SK-N-SH (cell line): ENCODE results near the gene PHACTR3. TPM values are rescaled to one million over a fixed set of nuclear protein-coding genes. Genes with fewer than 3 reads are reported as not detected.

Experiments
- CTCF ChIA-PET: fragments of 300-600, 350-600 bp; formaldehyde crosslinking; extraction: SDS; loops from one replicate; lab custom pipeline; 2021; lab: Yijun Ruan, JAX
- POLR2A ChIA-PET: fragments of 350-600 bp; sonication (Branson Sonifier 250); formaldehyde crosslinking; extraction: SDS; loops from one replicate; lab custom pipeline; 2020; ENCODE audit warnings: antibody characterized with exemption, inconsistent platforms; lab: Yijun Ruan, JAX
- DNase-seq: peaks from one replicate; pipeline ENCODE4 v3.0.0; 2012
- H2AFZ ChIP-seq: fragments of 200-600 bp; sonication (generic); 2 replicates; pipeline ENCODE4 v1.8.1; 2016; ENCODE audit warnings: antibody characterized with exemption, mild to moderate bottlenecking, low read depth
- H3F3A ChIP-seq: fragments of 200-600 bp; sonication (generic); replicated peaks from 2 replicates; pipeline ENCODE3; 2016; ENCODE audit warnings: antibody characterized with exemption, mild to moderate bottlenecking; ENCODE audit not compliant: insufficient read depth
- H3K27ac ChIP-seq, 2 experiments: fragments of 200-500 bp in 1 of 2; fragments of 200-600 bp in 1 of 2; sonication (Bioruptor generic) in 1 of 2; sonication (generic), shearing (Covaris generic) in 1 of 2; 2 replicates each; pipeline versions ENCODE4 v1.5.1 to v1.6.1; 2014 to 2016; ENCODE audit warnings: low read depth in 2 of 2, inconsistent platforms in 1 of 2, low read length in 1 of 2, mild to moderate bottlenecking in 1 of 2, mixed read lengths in 1 of 2
- H3K27me3 ChIP-seq: fragments of 200-600 bp; sonication (generic), shearing (Covaris generic); 2 replicates; pipeline ENCODE4 v1.6.1; 2016; ENCODE audit warnings: mixed run types; ENCODE audit not compliant: insufficient read depth
- H3K36me3 ChIP-seq, 2 experiments: fragments of 200-500 bp in 1 of 2; fragments of 200-600 bp in 1 of 2; sonication (Bioruptor generic) in 1 of 2; sonication (generic) in 1 of 2; replicated peaks in 1 of 2; 2 replicates each; pipeline versions ENCODE3 to v1.5.1; 2014 to 2016; ENCODE audit warnings: low read length in 1 of 2, mild to moderate bottlenecking in 1 of 2; ENCODE audit not compliant: insufficient read depth in 2 of 2, control insufficient read depth in 1 of 2
- H3K4me1 ChIP-seq, 2 experiments: fragments of 200-500 bp in 1 of 2; fragments of 200-600 bp in 1 of 2; sonication (Bioruptor generic) in 1 of 2; sonication (generic), shearing (Covaris generic) in 1 of 2; 2 replicates each; pipeline versions ENCODE4 v1.5.1 to v1.6.1; 2014 to 2016; ENCODE audit warnings: low read depth in 1 of 2, low read length in 1 of 2, mixed run types in 1 of 2; ENCODE audit not compliant: insufficient read depth in 2 of 2, control insufficient read depth in 1 of 2
- H3K4me2 ChIP-seq: fragments of 200-600 bp; sonication (generic), shearing (Covaris generic); 2 replicates; pipeline ENCODE4 v1.6.1; 2017; ENCODE audit warnings: mixed run types
- H3K4me3 ChIP-seq, 2 experiments: fragments of 200-500 bp in 1 of 2; fragments of 200-600 bp in 1 of 2; sonication (Bioruptor generic) in 1 of 2; sonication (generic), shearing (Covaris generic) in 1 of 2; 2 replicates each; pipeline versions ENCODE4 v1.5.1 to v1.8.1; 2014 to 2016; ENCODE audit warnings: low read depth in 2 of 2, inconsistent platforms in 1 of 2, low read length in 1 of 2, mild to moderate bottlenecking in 1 of 2, mixed read lengths in 1 of 2, moderate library complexity in 1 of 2
- H3K79me2 ChIP-seq: fragments of 200-600 bp; sonication (generic); 2 replicates; pipeline ENCODE4 v1.8.1; 2017; ENCODE audit warnings: mild to moderate bottlenecking; ENCODE audit not compliant: insufficient read depth
- H3K9ac ChIP-seq: fragments of 200-600 bp; sonication (generic); 2 replicates; pipeline ENCODE4 v1.6.1; 2017; ENCODE audit warnings: mixed run types
- H3K9me2 ChIP-seq: fragments of 200-600 bp; sonication (generic); 2 replicates; pipeline ENCODE4 v1.6.1; 2017; ENCODE audit warnings: mixed run types
- H3K9me3 ChIP-seq: fragments of 200-600 bp; sonication (generic); 2 replicates; pipeline ENCODE4 v1.6.1; 2017; ENCODE audit warnings: mixed run types, mild to moderate bottlenecking, moderate library complexity
- H4K20me1 ChIP-seq: fragments of 200-600 bp; sonication (generic); 2 replicates; pipeline ENCODE4 v1.6.1; 2017; ENCODE audit warnings: mild to moderate bottlenecking, mixed run types; ENCODE audit not compliant: insufficient read depth
- CHD2 ChIP-seq: fragments of 150-350 bp; IDR thresholded peaks from 2 replicates; pipeline ENCODE4 v1.6.1; 2018; ENCODE audit warnings: low read length; ENCODE audit not compliant: partially characterized antibody
- ELF1 ChIP-seq: IDR thresholded peaks from 2 replicates; pipeline ENCODE4 v1.4.0; 2012
- EZH2phosphoT487 ChIP-seq: fragments of 200-600 bp; sonication (generic); IDR thresholded peaks from 2 replicates; pipeline ENCODE4 v1.6.1; 2017; ENCODE audit warnings: low read depth, mixed run types, mild to moderate bottlenecking, antibody characterized with exemption, moderate library complexity, borderline replicate concordance
- FOSL2 ChIP-seq: IDR thresholded peaks from 2 replicates; pipeline ENCODE4 v1.4.0; 2012; ENCODE audit warnings: low read depth, mild to moderate bottlenecking, moderate library complexity, borderline replicate concordance
- FOXJ3 ChIP-seq: sonication (generic); formaldehyde crosslinking; IDR thresholded peaks from 2 replicates; pipeline ENCODE4 v1.5.1; 2020; ENCODE audit warnings: mild to moderate bottlenecking, missing genetic modification reagents
- GABPA ChIP-seq: IDR thresholded peaks from 2 replicates; pipeline ENCODE4 v1.4.0; 2012; ENCODE audit warnings: low read depth, mild to moderate bottlenecking
- GATA2 ChIP-seq: sonication (generic); formaldehyde crosslinking; IDR thresholded peaks from 2 replicates; pipeline ENCODE4 v1.5.0; 2020; ENCODE audit warnings: mild to moderate bottlenecking, missing genetic modification reagents
- MAX ChIP-seq: IDR thresholded peaks from 2 replicates; pipeline ENCODE4 v1.4.0; 2012; ENCODE audit warnings: low read depth
- MEF2A ChIP-seq: IDR thresholded peaks from 2 replicates; pipeline ENCODE4 v1.4.0; 2012; ENCODE audit warnings: low read depth, borderline replicate concordance
- NFIC ChIP-seq: IDR thresholded peaks from 2 replicates; pipeline ENCODE4 v1.4.0; 2012; ENCODE audit warnings: borderline replicate concordance
- RAD21 ChIP-seq: IDR thresholded peaks from 2 replicates; pipeline ENCODE4 v1.6.1; 2012; ENCODE audit warnings: mild to moderate bottlenecking, low read length
- REST ChIP-seq: IDR thresholded peaks from 2 replicates; pipeline ENCODE4 v1.6.1; 2012; ENCODE audit warnings: mild to moderate bottlenecking, low read depth, low read length, moderate library complexity
- RXRA ChIP-seq: IDR thresholded peaks from 2 replicates; pipeline ENCODE4 v1.4.0; 2012; ENCODE audit warnings: low read depth, mild to moderate bottlenecking, borderline replicate concordance
- ZBTB33 ChIP-seq: IDR thresholded peaks from 2 replicates; pipeline ENCODE4 v1.4.0; 2012; ENCODE audit warnings: low read depth, borderline replicate concordance
- WGBS: methylation state at CpG from one replicate; pipeline ENCODE4 v1.1.6; 2017; ENCODE audit warnings: low lambda C conversion rate; 5-methylcytosine and 5-hydroxymethylcytosine counted together
- polyA plus RNA-seq, 3 experiments: library from polyadenylated mRNA; depleted of rRNA; stranded (reverse); fragments of >200 nt; gene quantifications; 2 replicates each; pipeline ENCODE4 v1.2.3, GENCODE V29; 2012

PHACTR3 gene
- polyA plus RNA-seq, 1 of the 3 experiments (the other 2 are of a cell fraction) = 0.10 TPM

GRCh38 chr20:59708326-59708725 is 104.0 kb downstream of the PHACTR3 start:
- Histone ChIP-seq H3K27me3 (no peaks in the 10 kb centered on the region), H3K9me2 (no peaks in the 10 kb centered on the region), H3K9ac (no peak overlapping the region), H3K4me2 (no peak overlapping the region), H3K36me3 (no peaks in the 10 kb centered on the region), H2AFZ (no peak overlapping the region), H3F3A (no peaks in the 10 kb centered on the region), H3K27ac (no peak overlapping the region), H3K4me1 (no peaks in the 10 kb centered on the region; a peak in 1 of 4 replicates), H3K4me3 (no peak overlapping the region), H3K9me3 (no peaks in the 10 kb centered on the region; the same call in 1 of the 2 replicates), H3K79me2 (no peaks in the 10 kb centered on the region), H4K20me1 (no peaks in the 10 kb centered on the region)
- TF ChIP-seq FOSL2 (no peak), FOXJ3 (CRISPR knock-in tag) (no peak), REST (no peak), CHD2 (no peak), MAX (no peak), GABPA (no peak), RAD21 (no peak), RXRA (no peak), NFIC (no peak), GATA2 (CRISPR knock-in tag) (no peak), EZH2phosphoT487 (no peak), ZBTB33 (no peak), ELF1 (no peak)
- DNase-seq = no peak
- 18% methylated on average over 1 of the region's 6 CpGs for WGBS
- ChIA-PET POLR2A (no interaction called here), CTCF (interaction anchor here (0.8 kb wide), 1 partner anchor 10 kb away, joined by 3 read pairs; no protein-coding TSS in a partner anchor)

GRCh38 chr20:59709636-59710035 is 105.3 kb downstream of the PHACTR3 start:
- DNase-seq = no peak
- no peak for TF ChIP-seq GATA2 (CRISPR knock-in tag)
- TF ChIP-seq MEF2A = no peak
- H3K9me3 ChIP-seq = no peaks in the 10 kb centered on the region; the same call in 1 of the 2 replicates
- H2AFZ ChIP-seq = no peak overlapping the region
- H3F3A ChIP-seq = no peaks in the 10 kb centered on the region
- 0% methylated on average over 1 of the region's 1 CpG for WGBS
- no peaks in the 10 kb centered on the region; a peak in 1 of 4 replicates for H3K4me1 ChIP-seq
- H4K20me1 ChIP-seq = no peaks in the 10 kb centered on the region
- CTCF ChIA-PET = no interaction called here
- H3K27ac ChIP-seq = no peak overlapping the region
- no peak overlapping the region for H3K4me2 ChIP-seq
- H3K4me3 ChIP-seq = no peak overlapping the region
- H3K36me3 ChIP-seq = no peaks in the 10 kb centered on the region
- POLR2A ChIA-PET = no interaction called here
- H3K9me2 ChIP-seq = no peaks in the 10 kb centered on the region
- H3K27me3 ChIP-seq = no peaks in the 10 kb centered on the region
- no peaks in the 10 kb centered on the region for H3K79me2 ChIP-seq
- H3K9ac ChIP-seq = no peak overlapping the region
